Measurements from ENCODE around the gene DNAJB6.

The DNAJB6 gene

GRCh38 chr7:157409149-157409752 lies 72.4 kb downstream of the DNAJB6 start:
- H3K4me3 ChIP-seq (replicated peaks; ENCODE audit: low read depth, low read length): no peak overlapping the region
- no peak for TF ChIP-seq CTCF (IDR thresholded peaks at IDR 0.05; ENCODE audit: low read depth, low read length, missing control alignments)
- DNase-seq (ENCODE audit: extremely low read depth, low read depth): no peak

- no peak overlapping the region for H3K4me3 ChIP-seq (replicated peaks; ENCODE audit: low read depth, low read length)
- no peak for DNase-seq (ENCODE audit: extremely low read depth, low read depth)
- TF ChIP-seq CTCF (IDR thresholded peaks at IDR 0.05; ENCODE audit: low read depth, low read length, missing control alignments): no peak
These were observed 73.2 kb downstream of the DNAJB6 start for GRCh38 chr7:157409753-157410727.

- TF ChIP-seq CTCF (IDR thresholded peaks at IDR 0.05; ENCODE audit: low read depth, low read length, missing control alignments): no peak
- DNase-seq (ENCODE audit: extremely low read depth, low read depth): no peak
These were observed 74.2 kb downstream of the DNAJB6 start for GRCh38 chr7:157410831-157411556.

GRCh38 chr7:157411580-157411979 lies 74.8 kb downstream of the DNAJB6 start:
- TF ChIP-seq CTCF (IDR thresholded peaks at IDR 0.05; ENCODE audit: low read depth, low read length, missing control alignments): no peak
- no peak for DNase-seq (ENCODE audit: extremely low read depth, low read depth)
- H3K4me3 ChIP-seq (replicated peaks; ENCODE audit: low read depth, low read length): no peak overlapping the region

More at GRCh38 chr7:157410831-157411556, 74.2 kb downstream of the DNAJB6 start:
- no peak overlapping the region for H3K4me3 ChIP-seq (replicated peaks; ENCODE audit: low read depth, low read length)

- no peak for TF ChIP-seq CTCF (IDR thresholded peaks at IDR 0.05; ENCODE audit: low read depth, low read length, missing control alignments)
- peak; percentile 67 for DNase-seq (ENCODE audit: extremely low read depth, low read depth)
- H3K4me3 ChIP-seq (replicated peaks; ENCODE audit: low read depth, low read length): no peak overlapping the region
These were observed 75.2 kb downstream of the DNAJB6 start for GRCh38 chr7:157412021-157412443.

- H3K4me3 ChIP-seq (replicated peaks; ENCODE audit: low read depth, low read length): no peak overlapping the region
- no peak for DNase-seq (ENCODE audit: extremely low read depth, low read depth)
- no peak for TF ChIP-seq CTCF (IDR thresholded peaks at IDR 0.05; ENCODE audit: low read depth, low read length, missing control alignments)
These were observed 75.8 kb downstream of the DNAJB6 start for GRCh38 chr7:157412491-157413180.

All from HFF-Myc (cell line).